ENCODE measurements around the gene REX1BD. TPM values are rescaled to one million over a fixed set of nuclear protein-coding genes. Genes with fewer than 3 reads are reported as not detected.
A peak's percentile ranks its signal among the peaks of the same experiment; 100 is the strongest.

REX1BD gene
- total RNA-seq, 1 donor from 2014 or later = 47.4 TPM

GRCh38 chr19:18566953-18567352 lies 21.6 kb upstream of the REX1BD start:
- Histone ChIP-seq H2AFZ (ENCODE audit: low read depth, low read length) (no peak overlapping the region), H3K27me3 (ENCODE audit: insufficient read depth, low read length) (no peaks in the 10 kb centered on the region), H3K9ac (ENCODE audit: low read length) (no peak overlapping the region), H3K79me2 (ENCODE audit: insufficient read depth, low read length) (peaks cover 3% of the 10 kb centered on the region), H3K27ac (ENCODE audit: low read depth, low read length) (no peak overlapping the region), H4K20me1 (ENCODE audit: insufficient read depth, low read length) (peaks cover under 1% of the 10 kb centered on the region), H3K9me3 (ENCODE audit: insufficient read depth, low read depth, low read length) (no peaks in the 10 kb centered on the region), H3K4me2 (ENCODE audit: low read length) (no peak overlapping the region), H3K4me3 (ENCODE audit: insufficient read depth, low read depth, low read length) (no peak overlapping the region), H3K4me1 (ENCODE audit: insufficient read depth, low read length) (peaks cover 5% of the 10 kb centered on the region), H3K36me3 (ENCODE audit: insufficient read depth, low read length) (peaks cover 13% of the 10 kb centered on the region)
- Mint-ChIP-seq H3K4me1 (ENCODE audit: low read depth, unreplicated experiment) (no peaks in the 10 kb centered on the region), H3K27ac (ENCODE audit: unreplicated experiment) (no peak overlapping the region), H3K36me3 (ENCODE audit: low read depth, unreplicated experiment) (peaks cover 14% of the 10 kb centered on the region), H3K27me3 (ENCODE audit: low read depth, unreplicated experiment) (no peaks in the 10 kb centered on the region), H3K9me3 (ENCODE audit: unreplicated experiment) (no peaks in the 10 kb centered on the region), H3K4me3 (ENCODE audit: unreplicated experiment) (no peak overlapping the region)
- FAIRE-seq (no peak), DNase-seq (ENCODE audit: low read depth) (no peak)
- TF ChIP-seq EZH2 (IDR thresholded peaks at IDR 0.05; ENCODE audit: insufficient read depth, low read length) = no peak
- no peak for TF ChIP-seq CTCF (IDR thresholded peaks at IDR 0.05; ENCODE audit: insufficient read depth, low read depth, low read length)

GRCh38 chr19:18568367-18568766 lies 20.2 kb upstream of the REX1BD start:
- H3K27ac Mint-ChIP-seq (ENCODE audit: unreplicated experiment) = no peak overlapping the region
- Histone ChIP-seq H3K27me3 (ENCODE audit: insufficient read depth, low read length) (no peaks in the 10 kb centered on the region), H3K9ac (ENCODE audit: low read length) (no peak overlapping the region), H3K79me2 (ENCODE audit: insufficient read depth, low read length) (peaks cover 17% of the 10 kb centered on the region), H3K9me3 (ENCODE audit: insufficient read depth, low read depth, low read length) (no peaks in the 10 kb centered on the region), H3K4me2 (ENCODE audit: low read length) (no peak overlapping the region), H2AFZ (ENCODE audit: low read depth, low read length) (no peak overlapping the region), H3K36me3 (ENCODE audit: insufficient read depth, low read length) (peaks cover 9% of the 10 kb centered on the region), H4K20me1 (ENCODE audit: insufficient read depth, low read length) (peaks cover 15% of the 10 kb centered on the region), H3K4me3 (ENCODE audit: insufficient read depth, low read depth, low read length) (no peak overlapping the region), H3K4me1 (ENCODE audit: insufficient read depth, low read length) (peaks cover 15% of the 10 kb centered on the region), H3K27ac (ENCODE audit: low read depth, low read length) (no peak overlapping the region)
- H3K9me3 Mint-ChIP-seq (ENCODE audit: unreplicated experiment) = no peaks in the 10 kb centered on the region
- H3K4me1 Mint-ChIP-seq (ENCODE audit: low read depth, unreplicated experiment) = peaks cover 9% of the 10 kb centered on the region
- H3K27me3 Mint-ChIP-seq (ENCODE audit: low read depth, unreplicated experiment) = no peaks in the 10 kb centered on the region
- no peak overlapping the region for H3K4me3 Mint-ChIP-seq (ENCODE audit: unreplicated experiment)
- peaks cover 14% of the 10 kb centered on the region for H3K36me3 Mint-ChIP-seq (ENCODE audit: low read depth, unreplicated experiment)
- DNase-seq (ENCODE audit: low read depth) (no peak), FAIRE-seq (no peak)
- no peak for TF ChIP-seq EZH2 (IDR thresholded peaks at IDR 0.05; ENCODE audit: insufficient read depth, low read length)

- peaks cover 26% of the 10 kb centered on the region for H3K36me3 ChIP-seq (ENCODE audit: insufficient read depth, low read length)
- peaks cover 28% of the 10 kb centered on the region for H3K36me3 Mint-ChIP-seq (ENCODE audit: low read depth, unreplicated experiment)
Measured at GRCh38 chr19:18571564-18572344, 16.8 kb upstream of the REX1BD start, which contains the start of gene UBA52. TSS of gene UBA52 (plus strand) at chr19:18571857. CDS start at chr19:18573301, 1,444 bp downstream.

More at GRCh38 chr19:18571564-18572344, 16.8 kb upstream of the REX1BD start, which contains the start of gene UBA52:
- H3K27me3 Mint-ChIP-seq (ENCODE audit: low read depth, unreplicated experiment) = no peaks in the 10 kb centered on the region
- Histone ChIP-seq H3K79me2 (ENCODE audit: insufficient read depth, low read length) (peaks cover 36% of the 10 kb centered on the region), H4K20me1 (ENCODE audit: insufficient read depth, low read length) (peaks cover 46% of the 10 kb centered on the region), H3K9ac (ENCODE audit: low read length) (peak within 1 kb of the TSS; percentile 91), H3K4me2 (ENCODE audit: low read length) (peak within 1 kb of the TSS; percentile 92), H3K27ac (ENCODE audit: low read depth, low read length) (peak within 1 kb of the TSS; percentile 70), H3K4me1 (ENCODE audit: insufficient read depth, low read length) (peaks cover 19% of the 10 kb centered on the region), H3K4me3 (ENCODE audit: insufficient read depth, low read depth, low read length) (peak within 1 kb of the TSS; percentile 83), H3K27me3 (ENCODE audit: insufficient read depth, low read length) (no peaks in the 10 kb centered on the region), H2AFZ (ENCODE audit: low read depth, low read length) (peak within 1 kb of the TSS; percentile 63), H3K9me3 (ENCODE audit: insufficient read depth, low read depth, low read length) (no peaks in the 10 kb centered on the region)
- H3K4me3 Mint-ChIP-seq (ENCODE audit: unreplicated experiment) = peak within 1 kb of the TSS; percentile 97
- FAIRE-seq (peak; percentile 59), DNase-seq (ENCODE audit: low read depth) (peak; percentile 92)
- H3K4me1 Mint-ChIP-seq (ENCODE audit: low read depth, unreplicated experiment) = peaks cover 13% of the 10 kb centered on the region
- H3K27ac Mint-ChIP-seq (ENCODE audit: unreplicated experiment) = peak within 1 kb of the TSS; percentile 88
- TF ChIP-seq EZH2 (IDR thresholded peaks at IDR 0.05; ENCODE audit: insufficient read depth, low read length) (no peak), CTCF (IDR thresholded peaks at IDR 0.05; ENCODE audit: insufficient read depth, low read depth, low read length) (no peak)
- H3K9me3 Mint-ChIP-seq (ENCODE audit: unreplicated experiment) = no peaks in the 10 kb centered on the region

Data from astrocyte (in vitro differentiated cells and primary cell).